Measurements from ENCODE around the gene SCN5A. TPM values are rescaled to one million over a fixed set of nuclear protein-coding genes. Genes with fewer than 3 reads are reported as not detected.

The SCN5A gene
- total and polyA plus RNA-seq, 2 experiments from 2014 or later = not detected

GRCh38 chr3:38650248-38650951, 913 bp upstream of the SCN5A start:
- Histone ChIP-seq H3K9ac (no peak overlapping the region), H3K9me3 (ENCODE audit: low read depth) (no peaks in the 10 kb centered on the region), H3F3A (ENCODE audit: insufficient read depth) (no peaks in the 10 kb centered on the region), H3K27me3 (replicated peaks; ENCODE audit: insufficient read depth) (peaks cover 55% of the 10 kb centered on the region), H3K4me1 (ENCODE audit: insufficient read depth) (no peaks in the 10 kb centered on the region), H3K4me3 (no peak overlapping the region), H3K27ac (no peak overlapping the region), H2AFZ (no peak overlapping the region), H3K9me2 (ENCODE audit: insufficient read depth) (no peaks in the 10 kb centered on the region), H3K36me3 (ENCODE audit: low read depth) (no peaks in the 10 kb centered on the region), H4K20me1 (ENCODE audit: insufficient read depth) (no peaks in the 10 kb centered on the region), H3K4me2 (ENCODE audit: unreplicated experiment) (no peak overlapping the region), H3K79me2 (ENCODE audit: insufficient read depth) (no peaks in the 10 kb centered on the region)
- WGBS, 2 experiments (ENCODE audit: low coverage in 1 of 2, low lambda C conversion rate in 2 of 2, missing lambda C conversion rate in 2 of 2) = 63 to 64% methylated on average over 14 of the region's 14 CpGs
- in situ Hi-C loops (cut with MboI) = loop anchor here (10.0 kb wide), 1 partner anchor 126 kb away; no protein-coding TSS in a partner anchor
- TF ChIP-seq EZH2phosphoT487 (IDR thresholded peaks at IDR 0.05; ENCODE audit: insufficient read depth, low read depth) (no peak), EZH2 (IDR thresholded peaks at IDR 0.05; ENCODE audit: insufficient read depth, poor library complexity, severe bottlenecking) (no peak)
- DNase-seq = peak; percentile 5

DNA sequence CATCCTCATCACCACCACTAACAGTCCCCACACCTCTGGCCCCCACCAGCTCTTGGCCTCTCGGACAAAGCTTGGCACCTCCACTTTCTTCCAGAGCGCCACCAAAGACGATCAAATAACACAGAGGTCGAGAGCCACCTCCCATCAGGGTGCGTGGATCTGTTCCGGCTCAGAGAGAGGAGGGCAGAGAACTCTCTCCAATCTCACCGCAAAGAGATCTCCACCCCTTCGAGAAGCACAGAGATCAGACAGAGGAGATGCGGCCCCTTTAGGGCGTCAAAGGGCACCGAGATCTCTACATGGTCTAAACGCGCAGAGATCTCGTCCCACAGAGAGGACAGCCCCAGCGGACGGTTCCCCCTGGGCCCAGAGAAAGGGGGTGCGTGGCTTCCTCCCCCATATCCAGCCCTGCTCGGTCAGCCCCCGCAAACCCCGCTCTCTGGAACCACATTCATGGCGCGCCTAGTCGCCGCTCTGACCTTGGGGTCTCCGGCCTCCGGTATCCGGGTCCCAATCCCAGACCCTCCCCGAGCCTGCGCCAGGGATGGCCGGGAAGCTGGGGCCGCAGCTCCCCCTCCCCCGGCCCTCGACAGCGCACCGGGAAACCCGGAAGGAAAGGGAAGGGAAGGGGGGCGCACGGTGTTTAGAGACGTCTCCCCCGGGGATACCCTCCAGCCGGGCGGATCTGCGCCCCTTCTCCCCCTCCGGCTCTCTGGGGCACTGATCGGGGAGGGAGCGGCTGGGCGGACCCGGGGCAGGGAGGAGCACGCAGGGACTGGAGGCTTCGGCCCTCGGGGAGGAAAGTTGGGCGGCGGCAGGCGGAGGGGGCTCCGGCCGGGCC, 608 bp downstream of the SCN5A start:
- Histone ChIP-seq H2AFZ (peak overlapping the region; percentile 56), H4K20me1 (ENCODE audit: insufficient read depth) (no peaks in the 10 kb centered on the region), H3K4me3 (peak overlapping the region; percentile 55), H3K4me2 (ENCODE audit: unreplicated experiment) (peak overlapping the region; percentile 54), H3K27ac (no peak overlapping the region), H3F3A (ENCODE audit: insufficient read depth) (no peaks in the 10 kb centered on the region), H3K9me2 (ENCODE audit: insufficient read depth) (no peaks in the 10 kb centered on the region), H3K9ac (no peak overlapping the region), H3K27me3 (replicated peaks; ENCODE audit: insufficient read depth) (peaks cover 57% of the 10 kb centered on the region), H3K79me2 (ENCODE audit: insufficient read depth) (no peaks in the 10 kb centered on the region), H3K4me1 (ENCODE audit: insufficient read depth) (no peaks in the 10 kb centered on the region), H3K36me3 (ENCODE audit: low read depth) (no peaks in the 10 kb centered on the region), H3K9me3 (ENCODE audit: low read depth) (no peaks in the 10 kb centered on the region)
- in situ Hi-C loops (cut with MboI) = no loop called here
- no peak for DNase-seq
- WGBS, 2 experiments (ENCODE audit: low coverage in 1 of 2, low lambda C conversion rate in 2 of 2, missing lambda C conversion rate in 2 of 2) = 9 to 14% methylated on average over 31 to 55 of the region's 56 CpGs
- TF ChIP-seq EZH2phosphoT487 (IDR thresholded peaks at IDR 0.05; ENCODE audit: insufficient read depth, low read depth) (no peak), EZH2 (IDR thresholded peaks at IDR 0.05; ENCODE audit: insufficient read depth, poor library complexity, severe bottlenecking) (peak; percentile 77)

GRCh38 chr3:38648024-38648658, 1.3 kb downstream of the SCN5A start:
- 83 to 89% methylated on average over 7 of the region's 7 CpGs for WGBS, 2 experiments (ENCODE audit: low coverage in 1 of 2, low lambda C conversion rate in 2 of 2, missing lambda C conversion rate in 2 of 2)
- no peak overlapping the region for H3K4me3 ChIP-seq
- no peak overlapping the region for H2AFZ ChIP-seq
- DNase-seq = no peak
- no peaks in the 10 kb centered on the region for H3K4me1 ChIP-seq (ENCODE audit: insufficient read depth)
- TF ChIP-seq EZH2phosphoT487 (IDR thresholded peaks at IDR 0.05; ENCODE audit: insufficient read depth, low read depth) (no peak), EZH2 (IDR thresholded peaks at IDR 0.05; ENCODE audit: insufficient read depth, poor library complexity, severe bottlenecking) (no peak)
- H3K79me2 ChIP-seq (ENCODE audit: insufficient read depth) = no peaks in the 10 kb centered on the region
- H3K9me2 ChIP-seq (ENCODE audit: insufficient read depth) = no peaks in the 10 kb centered on the region
- H3K4me2 ChIP-seq (ENCODE audit: unreplicated experiment) = no peak overlapping the region
- H4K20me1 ChIP-seq (ENCODE audit: insufficient read depth) = no peaks in the 10 kb centered on the region
- H3K27me3 ChIP-seq (replicated peaks; ENCODE audit: insufficient read depth) = peaks cover 54% of the 10 kb centered on the region
- H3K9me3 ChIP-seq (ENCODE audit: low read depth) = no peaks in the 10 kb centered on the region
- no peaks in the 10 kb centered on the region for H3F3A ChIP-seq (ENCODE audit: insufficient read depth)
- no peak overlapping the region for H3K27ac ChIP-seq
- H3K36me3 ChIP-seq (ENCODE audit: low read depth) = no peaks in the 10 kb centered on the region
- H3K9ac ChIP-seq = no peak overlapping the region
- in situ Hi-C loops (cut with MboI) = no loop called here

GRCh38 chr3:38647217-38647970, 2.1 kb downstream of the SCN5A start:
- DNase-seq = no peak
- TF ChIP-seq EZH2phosphoT487 (IDR thresholded peaks at IDR 0.05; ENCODE audit: insufficient read depth, low read depth) (no peak), EZH2 (IDR thresholded peaks at IDR 0.05; ENCODE audit: insufficient read depth, poor library complexity, severe bottlenecking) (no peak)
- Histone ChIP-seq H3K4me1 (ENCODE audit: insufficient read depth) (no peaks in the 10 kb centered on the region), H3K9me3 (ENCODE audit: low read depth) (no peaks in the 10 kb centered on the region), H3K79me2 (ENCODE audit: insufficient read depth) (no peaks in the 10 kb centered on the region), H3K9ac (no peak overlapping the region), H3K27ac (no peak overlapping the region), H4K20me1 (ENCODE audit: insufficient read depth) (no peaks in the 10 kb centered on the region), H3K36me3 (ENCODE audit: low read depth) (no peaks in the 10 kb centered on the region), H3K4me3 (no peak overlapping the region), H3K27me3 (replicated peaks; ENCODE audit: insufficient read depth) (peaks cover 48% of the 10 kb centered on the region), H3F3A (ENCODE audit: insufficient read depth) (no peaks in the 10 kb centered on the region), H3K9me2 (ENCODE audit: insufficient read depth) (no peaks in the 10 kb centered on the region), H3K4me2 (ENCODE audit: unreplicated experiment) (no peak overlapping the region), H2AFZ (no peak overlapping the region)
- WGBS, 2 experiments (ENCODE audit: low coverage in 1 of 2, low lambda C conversion rate in 2 of 2, missing lambda C conversion rate in 2 of 2) = 83% methylated on average over 7 of the region's 7 CpGs
- in situ Hi-C loops (cut with MboI) = no loop called here

Data from GM23248 (cell line).